ENCODE data around the gene SYNM. TPM values are rescaled to one million over a fixed set of nuclear protein-coding genes. Genes with fewer than 3 reads are reported as not detected.
A peak's percentile ranks its signal among the peaks of the same experiment; 100 is the strongest.

Gene SYNM
- total RNA-seq, 1 donor from 2014 or later = 53.2 TPM

DNA sequence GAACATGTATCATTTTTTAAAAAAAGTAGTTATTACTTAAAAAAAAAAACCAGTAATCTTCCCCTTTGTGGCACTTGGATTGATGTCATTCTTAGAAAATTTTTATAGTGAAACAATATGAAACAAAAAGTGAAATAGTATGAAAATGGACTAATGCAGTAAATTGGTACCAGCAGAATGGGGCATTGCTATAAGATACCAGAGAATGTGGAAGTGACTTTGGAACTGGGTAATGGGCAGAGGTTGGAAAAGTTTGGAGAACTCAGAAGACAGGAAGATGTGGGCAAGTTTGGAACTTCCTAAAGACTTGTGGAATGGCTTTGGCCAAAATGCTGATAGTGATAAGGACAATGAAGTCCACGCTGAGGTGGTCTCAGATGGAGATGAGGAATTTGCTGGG lies 77.9 kb downstream of the SYNM start:
- Histone ChIP-seq H3K4me1 (ENCODE audit: control insufficient read depth in 3 of 3, insufficient read depth in 3 of 3, low read length in 3 of 3) (peaks cover 26 to 38% (median 32%) of the 10 kb centered on the region in 3 donors), H3K27ac (ENCODE audit: low read depth, low read length) (peak overlapping the region; percentile 88), H3K9ac (ENCODE audit: low read depth in 1 of 3, low read length in 3 of 3) (no peak overlapping the region), H3K4me3 (ENCODE audit: low read length in 3 of 3) (no peak overlapping the region), H3K9me3 (ENCODE audit: control insufficient read depth in 3 of 3, low read length in 3 of 3) (no peaks in the 10 kb centered on the region), H3K36me3 (ENCODE audit: control insufficient read depth in 3 of 3, insufficient read depth in 3 of 3, low read length in 3 of 3) (no peaks in the 10 kb centered on the region), H3K27me3 (ENCODE audit: control insufficient read depth in 3 of 3, insufficient read depth in 3 of 3, low read length in 3 of 3) (no peaks in the 10 kb centered on the region)

Other genes with a start within 250 kb of the SYNM start
- 1.0 TPM for gene PGPEP1L, start 97.3 kb upstream of the SYNM start, total RNA-seq
- gene TTC23, start 144.5 kb downstream of the SYNM start, total RNA-seq = 21.9 TPM
- 17.2 TPM for gene LRRC28, start 146.4 kb downstream of the SYNM start, total RNA-seq

Measured in skeletal muscle tissue (tissue), 4 donors.